HepG2 (cell line): ENCODE data around the gene SEPTIN5.

Experiments
- BHLHE40 ChIP-seq: IDR thresholded peaks from 2 replicates; pipeline ENCODE4 v1.6.1; 2011; ENCODE audit warnings: low read length, improper control_type of control experiment
- CHD4 ChIP-seq: fragments of 200-600 bp; sonication (generic); IDR thresholded peaks from 2 replicates; pipeline ENCODE4 v1.7.0; 2017; ENCODE audit warnings: mild to moderate bottlenecking, low read length, borderline replicate concordance
- DPF2 ChIP-seq: sonication (generic); formaldehyde crosslinking; IDR thresholded peaks from 2 replicates; pipeline ENCODE4 v1.4.0; 2020; ENCODE audit warnings: mild to moderate bottlenecking, low read depth, missing genetic modification reagents, borderline replicate concordance
- HOXA9 ChIP-seq: sonication (generic); formaldehyde crosslinking; IDR thresholded peaks from 2 replicates; pipeline ENCODE4 v1.8.1; 2022; ENCODE audit warnings: missing genetic modification reagents, mild to moderate bottlenecking, moderate library complexity, borderline replicate concordance
- LBX2 ChIP-seq: sonication (generic); formaldehyde crosslinking; IDR thresholded peaks from 2 replicates; pipeline ENCODE4 v1.5.0; 2020; ENCODE audit warnings: missing genetic modification reagents, mild to moderate bottlenecking, borderline replicate concordance
- MAX ChIP-seq: IDR thresholded peaks from 2 replicates; pipeline ENCODE4 v1.6.1; 2012; ENCODE audit warnings: inconsistent platforms
- NFE2 ChIP-seq: sonication (generic); formaldehyde crosslinking; IDR thresholded peaks from 2 replicates; pipeline ENCODE4 v1.4.0; 2020; ENCODE audit warnings: missing genetic modification reagents
- REST ChIP-seq, 2 experiments: IDR thresholded peaks; 2 replicates each; pipeline ENCODE4 v1.6.1; 2011 to 2012; ENCODE audit warnings: low read length in 2 of 2, borderline replicate concordance in 1 of 2, low read depth in 1 of 2, mild to moderate bottlenecking in 1 of 2, moderate library complexity in 1 of 2
- TCF7 ChIP-seq: sonication (generic); IDR thresholded peaks from 2 replicates; pipeline ENCODE4 v1.6.1; 2016; ENCODE audit warnings: antibody characterized with exemption, low read depth
- ZFX ChIP-seq: sonication (generic); formaldehyde crosslinking; IDR thresholded peaks from 2 replicates; pipeline ENCODE4 v1.4.0; 2020; ENCODE audit warnings: mild to moderate bottlenecking, low read depth, missing genetic modification reagents, moderate library complexity
- ZNF17 ChIP-seq: sonication (generic); formaldehyde crosslinking; IDR thresholded peaks from 2 replicates; pipeline ENCODE4 v1.5.0; 2020; ENCODE audit warnings: mild to moderate bottlenecking, missing genetic modification reagents
- ZNF274 ChIP-seq: sonication (generic); formaldehyde crosslinking; IDR thresholded peaks from 2 replicates; pipeline ENCODE4 v1.5.1; 2020; ENCODE audit warnings: mild to moderate bottlenecking, missing genetic modification reagents
- ZNF766 ChIP-seq: sonication (generic); formaldehyde crosslinking; IDR thresholded peaks from 2 replicates; pipeline ENCODE4 v1.5.0; 2020; ENCODE audit warnings: missing genetic modification reagents, borderline replicate concordance

GRCh38 chr22:19770349-19771220 lies 56.3 kb downstream of the SEPTIN5 start:
- no peak for TF ChIP-seq MAX
- TF ChIP-seq ZNF766 (CRISPR knock-in tag): no peak
- TF ChIP-seq REST (IDR thresholded peaks at IDR 0.05; ENCODE audit: borderline replicate concordance in 1 of 2, low read depth in 1 of 2, low read length in 2 of 2): no peak
- no peak for TF ChIP-seq ZFX
- TF ChIP-seq TCF7: no peak
- no peak for TF ChIP-seq BHLHE40
- no peak for TF ChIP-seq ZNF17 (CRISPR knock-in tag)
- no peak for TF ChIP-seq DPF2 (CRISPR knock-in tag)
- no peak for TF ChIP-seq ZNF274 (CRISPR knock-in tag)
- TF ChIP-seq NFE2 (CRISPR knock-in tag): no peak
- no peak for TF ChIP-seq LBX2 (CRISPR knock-in tag)
- TF ChIP-seq CHD4: no peak
- no peak for TF ChIP-seq HOXA9 (CRISPR knock-in tag)
